Measurements from ENCODE around the gene SUSD3.

GRCh38 chr9:93081081-93081529, 22.6 kb downstream of the SUSD3 start:
- TF ChIP-seq, protein P1, sequence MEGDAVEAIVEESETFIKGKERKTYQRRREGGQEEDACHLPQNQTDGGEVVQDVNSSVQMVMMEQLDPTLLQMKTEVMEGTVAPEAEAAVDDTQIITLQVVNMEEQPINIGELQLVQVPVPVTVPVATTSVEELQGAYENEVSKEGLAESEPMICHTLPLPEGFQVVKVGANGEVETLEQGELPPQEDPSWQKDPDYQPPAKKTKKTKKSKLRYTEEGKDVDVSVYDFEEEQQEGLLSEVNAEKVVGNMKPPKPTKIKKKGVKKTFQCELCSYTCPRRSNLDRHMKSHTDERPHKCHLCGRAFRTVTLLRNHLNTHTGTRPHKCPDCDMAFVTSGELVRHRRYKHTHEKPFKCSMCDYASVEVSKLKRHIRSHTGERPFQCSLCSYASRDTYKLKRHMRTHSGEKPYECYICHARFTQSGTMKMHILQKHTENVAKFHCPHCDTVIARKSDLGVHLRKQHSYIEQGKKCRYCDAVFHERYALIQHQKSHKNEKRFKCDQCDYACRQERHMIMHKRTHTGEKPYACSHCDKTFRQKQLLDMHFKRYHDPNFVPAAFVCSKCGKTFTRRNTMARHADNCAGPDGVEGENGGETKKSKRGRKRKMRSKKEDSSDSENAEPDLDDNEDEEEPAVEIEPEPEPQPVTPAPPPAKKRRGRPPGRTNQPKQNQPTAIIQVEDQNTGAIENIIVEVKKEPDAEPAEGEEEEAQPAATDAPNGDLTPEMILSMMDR (IDR thresholded peaks at IDR 0.05): no peak
- no peak for TF ChIP-seq POLR2A (IDR thresholded peaks at IDR 0.05)

Measured in Peyer's patch (tissue), 4 donors.